ENCODE measurements around the gene CPEB4.
A peak's percentile ranks its signal among the peaks of the same experiment; 100 is the strongest.

CPEB4 gene

DNA sequence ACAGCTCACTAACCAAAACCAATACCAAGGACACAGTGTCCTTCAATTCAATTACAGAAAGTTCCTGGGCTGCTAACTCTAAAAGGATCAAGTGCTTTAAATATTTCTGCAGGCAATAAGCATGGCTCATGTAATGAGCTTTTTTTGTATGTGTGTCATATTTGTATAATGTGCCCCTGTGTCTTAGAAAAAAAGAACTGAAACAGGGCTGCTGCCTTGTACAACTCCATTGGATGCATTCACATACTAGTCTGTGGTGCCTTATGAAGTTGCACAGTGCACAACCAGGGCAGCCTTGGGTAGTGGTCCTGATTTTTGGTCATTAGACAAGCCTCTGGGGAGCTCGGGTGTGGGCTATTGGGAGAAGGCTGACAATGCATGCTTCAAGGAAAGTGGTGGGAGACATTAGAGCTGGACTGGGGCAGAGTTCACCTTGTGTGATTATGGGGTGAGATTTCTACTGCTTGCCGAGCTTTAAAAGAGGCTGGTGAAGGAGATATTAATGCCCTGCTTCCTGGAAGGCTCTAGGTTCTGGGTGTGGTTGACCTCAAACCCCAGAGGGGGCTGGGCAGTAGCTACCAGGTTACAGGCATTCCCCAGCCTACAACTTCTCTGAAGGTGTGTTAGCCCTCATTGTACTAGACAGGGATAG lies 3.6 kb upstream of the CPEB4 start:
- DNase-seq (ENCODE audit: low spot score) = peak; percentile 76

- no peak for DNase-seq (ENCODE audit: low spot score)
These were observed 3.1 kb upstream of the CPEB4 start for GRCh38 chr5:173885054-173885443.

GRCh38 chr5:173885475-173886010 lies 2.6 kb upstream of the CPEB4 start:
- peak; percentile 29 for DNase-seq (ENCODE audit: low spot score)

DNA sequence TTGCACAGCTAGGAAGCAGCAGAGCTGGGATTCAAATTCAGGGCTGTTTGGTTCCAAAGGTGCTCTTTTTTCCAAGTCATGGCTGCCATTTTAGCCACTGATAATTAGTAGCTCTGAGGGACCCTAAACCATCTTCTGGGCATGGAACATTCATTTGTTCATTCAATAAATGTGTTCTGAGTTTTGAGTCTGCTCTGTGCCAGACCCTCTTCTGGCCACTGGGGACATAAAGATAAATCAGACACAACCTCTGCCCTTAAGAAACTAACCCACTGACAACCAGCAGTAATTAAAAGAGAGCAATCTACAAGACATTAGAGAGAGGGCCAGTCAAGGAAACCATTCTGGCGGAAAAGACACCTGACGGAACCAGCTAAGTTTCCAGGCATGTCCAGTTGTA lies 2.0 kb upstream of the CPEB4 start:
- no peak for DNase-seq (ENCODE audit: low spot score)

DNA sequence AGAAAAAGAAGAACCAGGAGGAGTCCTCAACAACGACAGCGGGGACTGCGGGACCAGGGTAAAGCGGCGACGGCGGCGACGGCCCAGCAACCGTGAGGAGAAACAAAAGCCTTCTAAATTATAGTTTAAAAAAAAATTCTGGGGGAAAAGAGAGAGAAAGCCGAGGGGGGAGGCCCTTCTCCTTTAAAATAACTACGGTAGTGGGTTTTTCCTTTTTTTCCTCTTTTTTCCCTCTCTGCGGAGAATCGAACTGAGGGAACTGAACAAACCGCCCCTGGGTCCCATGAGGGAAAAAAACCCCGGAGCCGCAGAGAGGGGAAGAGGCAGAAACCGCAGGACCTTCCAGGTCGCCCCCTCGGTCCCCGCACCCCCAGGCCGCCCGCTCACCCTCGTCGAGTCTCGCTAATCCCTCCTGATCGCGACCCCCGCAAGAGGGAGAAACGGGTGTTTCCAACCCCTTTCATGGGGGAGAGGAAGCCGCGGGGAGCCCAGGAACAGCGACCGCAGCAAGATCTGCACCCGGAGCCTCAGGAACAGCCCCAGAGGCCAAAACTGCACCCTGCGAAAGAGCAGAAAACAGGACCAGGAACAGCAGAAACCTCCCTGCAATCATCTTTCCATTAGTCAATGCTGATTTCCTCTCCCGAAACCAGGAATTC lies 453 bp downstream of the CPEB4 start:
- DNase-seq (ENCODE audit: low spot score) = no peak

GRCh38 chr5:173890195-173890991 lies 2.2 kb downstream of the CPEB4 start:
- DNase-seq (ENCODE audit: low spot score) = no peak

DNA sequence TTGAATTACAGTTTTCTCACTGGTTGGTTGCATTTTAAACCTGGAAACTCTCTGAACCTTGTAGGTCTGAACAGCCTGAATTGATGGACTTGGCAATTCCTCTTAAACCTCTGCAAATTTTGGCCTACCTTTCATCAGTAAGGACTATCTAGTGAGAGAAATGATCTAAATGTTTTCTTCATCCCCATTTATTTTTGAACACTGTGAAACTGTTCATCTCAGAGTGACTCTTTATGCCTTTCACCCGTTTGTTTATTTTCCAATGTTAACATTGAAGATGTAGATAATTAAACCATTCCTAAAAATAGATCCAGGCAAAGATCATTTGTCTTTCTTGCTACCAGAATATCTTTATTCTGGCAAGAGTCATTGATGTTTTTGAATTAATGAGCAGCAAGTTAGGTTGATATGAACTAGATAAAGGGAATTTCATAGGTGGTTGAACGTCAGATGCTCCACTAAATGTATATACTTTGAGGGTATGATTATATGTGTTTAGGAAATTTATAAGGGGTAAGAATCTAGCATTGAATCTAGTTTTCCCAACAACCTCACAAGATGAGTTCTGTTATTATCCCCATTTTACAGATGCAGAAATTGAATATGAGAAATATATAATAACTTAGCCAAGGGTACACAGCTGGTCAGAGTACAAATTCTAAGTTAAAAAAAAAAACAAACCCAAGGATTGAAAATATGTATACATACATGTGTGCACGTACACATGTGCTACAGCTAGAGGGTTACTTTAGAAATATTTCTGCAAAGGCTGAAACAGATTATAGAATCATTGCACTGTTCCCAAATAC lies 3.4 kb downstream of the CPEB4 start:
- DNase-seq (ENCODE audit: low spot score) = no peak

GRCh38 chr5:173893192-173893561 lies 5.0 kb downstream of the CPEB4 start:
- no peak for DNase-seq (ENCODE audit: low spot score)

DNA sequence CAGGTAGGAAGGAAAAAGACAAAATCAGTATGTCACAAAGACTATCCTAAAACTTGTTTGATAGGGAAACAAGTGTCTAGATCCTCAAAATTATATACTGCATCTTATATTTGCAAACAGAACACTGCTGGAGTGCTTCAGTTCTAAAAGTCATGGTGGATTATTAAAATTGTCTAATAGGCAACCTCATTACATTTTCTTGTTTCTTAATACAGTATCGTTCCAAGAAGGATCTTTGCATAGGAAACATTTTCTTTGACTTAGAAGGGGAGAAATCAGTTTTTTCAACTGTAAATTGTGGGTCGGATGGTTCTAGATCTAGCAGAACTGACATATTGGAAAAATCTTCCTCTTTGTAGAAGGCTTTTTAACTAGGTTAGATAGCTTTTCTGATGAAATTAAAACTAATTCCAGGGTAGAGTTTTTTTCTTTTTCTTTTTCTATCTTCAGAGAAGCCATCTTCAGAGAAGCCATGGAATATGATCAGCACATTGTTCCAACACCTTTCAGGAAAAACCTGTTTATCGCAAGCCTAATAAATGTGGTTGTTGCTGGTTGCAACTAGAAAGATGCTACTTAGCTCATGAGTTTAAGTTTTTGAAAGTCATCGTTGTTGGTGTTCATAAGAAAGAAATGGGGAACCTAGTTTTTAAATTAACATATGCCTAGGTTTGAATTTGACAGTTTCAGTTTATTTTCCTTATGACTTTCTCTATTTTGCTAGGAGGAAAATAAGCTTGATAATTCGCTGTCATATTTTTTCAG lies 7.4 kb downstream of the CPEB4 start:
- no peak for DNase-seq (ENCODE audit: low spot score)

- DNase-seq (ENCODE audit: low spot score) = no peak
These were observed 8.5 kb downstream of the CPEB4 start for GRCh38 chr5:173896631-173897030.

GRCh38 chr5:173901705-173902104 lies 13.6 kb downstream of the CPEB4 start:
- DNase-seq (ENCODE audit: low spot score) = no peak

DNA sequence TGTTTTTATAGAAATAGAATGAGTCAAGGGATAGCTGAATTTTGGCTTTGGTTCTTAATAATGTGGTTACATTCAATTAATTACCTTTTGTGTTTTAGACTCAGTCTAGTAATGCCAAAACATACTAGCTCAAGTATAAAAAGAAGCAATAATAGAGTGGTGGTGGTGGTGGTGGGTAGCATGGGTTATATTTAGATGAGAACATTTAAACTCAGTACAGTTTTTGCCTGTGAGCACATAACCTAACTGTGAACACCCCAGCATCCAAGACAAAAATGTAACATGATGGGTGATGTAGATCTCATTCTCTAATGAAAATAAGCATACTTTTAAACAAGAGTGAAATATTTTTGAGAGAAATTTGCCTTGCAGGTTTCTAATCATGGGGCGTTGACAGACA lies 14.2 kb downstream of the CPEB4 start:
- DNase-seq (ENCODE audit: low spot score) = no peak

DNA sequence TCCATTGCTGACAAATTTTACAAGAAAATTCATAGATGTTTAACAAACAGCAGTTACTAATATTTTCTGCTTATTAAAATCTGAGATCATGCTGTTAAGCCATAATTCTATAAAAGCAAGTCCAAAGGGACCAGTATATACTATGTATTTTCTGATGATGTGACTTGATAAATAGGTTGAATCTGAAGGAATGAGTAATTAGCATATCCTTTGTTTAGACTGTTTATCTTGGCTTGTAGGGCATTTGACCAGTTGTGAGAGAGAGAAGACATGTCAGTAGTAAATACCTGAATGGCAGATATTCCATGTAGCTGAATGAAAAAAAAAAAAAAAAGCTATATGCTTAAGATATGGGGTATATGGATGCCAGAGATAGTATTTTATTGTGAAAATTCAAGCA lies 14.6 kb downstream of the CPEB4 start:
- DNase-seq (ENCODE audit: low spot score) = no peak

GRCh38 chr5:173903396-173904140 lies 15.4 kb downstream of the CPEB4 start:
- DNase-seq (ENCODE audit: low spot score) = no peak

- DNase-seq (ENCODE audit: low spot score) = no peak
These were observed 16.0 kb downstream of the CPEB4 start for GRCh38 chr5:173904151-173904550.

DNA sequence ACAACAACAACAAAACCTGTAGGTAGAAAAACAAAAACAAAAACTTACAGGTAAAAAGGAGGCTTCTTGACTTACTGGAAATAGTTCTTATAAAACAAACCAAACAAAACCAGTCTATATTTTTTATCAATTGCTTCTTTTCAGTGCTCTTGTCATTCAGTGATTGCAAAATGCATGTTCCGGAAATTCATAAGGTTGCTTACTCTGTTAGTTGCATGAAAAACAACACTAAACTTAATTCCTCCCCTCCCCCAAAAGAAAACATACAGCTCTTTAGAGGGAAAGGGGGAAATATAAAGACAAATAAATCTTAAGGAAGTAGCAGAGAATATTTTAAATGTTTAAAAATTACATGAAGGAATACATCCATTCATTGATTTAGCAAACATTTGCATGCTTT lies 19.1 kb downstream of the CPEB4 start:
- no peak for DNase-seq (ENCODE audit: low spot score)

- no peak for DNase-seq (ENCODE audit: low spot score)
These were observed 19.7 kb downstream of the CPEB4 start for GRCh38 chr5:173907686-173908371.

DNA sequence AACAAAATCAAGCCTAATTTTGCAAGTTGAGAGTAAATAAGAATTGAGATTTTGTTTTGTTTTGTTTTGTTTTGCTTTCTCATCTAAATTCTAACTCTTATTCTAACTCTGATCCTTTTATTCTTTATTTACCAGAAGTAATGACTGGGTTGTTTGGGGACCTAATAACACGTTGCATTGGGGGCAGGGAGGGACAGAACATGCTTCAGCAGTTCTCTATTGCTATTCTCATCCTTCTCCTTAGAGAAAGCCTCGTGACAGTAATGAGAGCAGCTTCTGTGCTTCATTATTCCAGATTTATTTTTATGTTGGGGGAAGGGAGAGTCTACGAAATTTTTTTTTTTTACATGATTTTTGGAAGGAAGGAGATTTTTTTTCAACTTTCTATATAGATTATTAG lies 21.1 kb downstream of the CPEB4 start:
- no peak for DNase-seq (ENCODE audit: low spot score)

- no peak for DNase-seq (ENCODE audit: low spot score)
These were observed 22.1 kb downstream of the CPEB4 start for GRCh38 chr5:173910215-173910614.

GRCh38 chr5:173911623-173912022 lies 23.5 kb downstream of the CPEB4 start:
- DNase-seq (ENCODE audit: low spot score) = no peak

Data from CD4-positive, alpha-beta T cell treated with Interleukin-6 at 100 ng/mL for 8 hours (primary cell).